HG03565 (cell line): Measurements from ENCODE around the gene GRM4.

Experiments used
- ATAC-seq: cut with Tn5 transposase; IDR thresholded peaks from one replicate; pipeline ENCODE4 v1.9.1; 2021; ENCODE audit warnings: mild to moderate bottlenecking, moderate library complexity; ENCODE audit not compliant: unreplicated experiment

GRM4 gene

DNA sequence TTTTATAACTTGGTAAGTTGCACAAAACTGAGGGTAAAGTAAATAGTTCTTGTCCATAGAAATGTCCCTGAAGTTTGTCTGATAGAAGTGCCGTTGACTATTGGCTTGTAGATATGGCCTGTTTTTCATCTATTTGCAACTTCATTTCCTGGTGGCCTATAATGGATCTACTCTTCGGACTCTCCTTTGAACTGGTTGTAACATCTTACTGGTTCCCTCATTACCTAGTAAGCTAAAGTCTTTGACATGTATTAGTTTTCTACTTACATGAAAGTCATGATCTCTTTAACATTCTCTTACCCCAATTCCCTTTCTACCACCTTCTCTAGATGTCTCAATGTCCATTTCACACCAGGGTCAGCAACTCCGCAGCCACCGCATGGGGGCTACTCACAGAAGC lies 146.3 kb downstream of the GRM4 start:
- no peak for ATAC-seq

DNA sequence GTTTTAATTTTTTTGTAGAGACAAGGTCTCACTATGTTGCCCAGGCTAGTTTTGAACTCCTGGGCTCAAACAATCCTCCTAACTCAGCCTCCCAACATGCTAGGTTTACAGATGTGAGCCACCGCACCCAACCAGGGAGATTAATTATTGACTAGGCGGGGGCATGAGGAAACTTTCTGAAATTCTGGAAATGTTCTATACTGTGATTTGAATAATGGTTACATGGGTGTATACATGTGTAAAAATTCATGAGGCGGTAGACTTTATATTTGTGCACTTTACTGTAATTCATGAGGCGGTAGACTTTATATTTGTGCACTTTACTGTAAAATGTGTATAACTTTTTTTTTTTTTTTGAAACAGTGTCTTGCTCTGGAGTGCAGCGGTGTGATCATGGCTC lies 147.2 kb downstream of the GRM4 start:
- no peak for ATAC-seq

DNA sequence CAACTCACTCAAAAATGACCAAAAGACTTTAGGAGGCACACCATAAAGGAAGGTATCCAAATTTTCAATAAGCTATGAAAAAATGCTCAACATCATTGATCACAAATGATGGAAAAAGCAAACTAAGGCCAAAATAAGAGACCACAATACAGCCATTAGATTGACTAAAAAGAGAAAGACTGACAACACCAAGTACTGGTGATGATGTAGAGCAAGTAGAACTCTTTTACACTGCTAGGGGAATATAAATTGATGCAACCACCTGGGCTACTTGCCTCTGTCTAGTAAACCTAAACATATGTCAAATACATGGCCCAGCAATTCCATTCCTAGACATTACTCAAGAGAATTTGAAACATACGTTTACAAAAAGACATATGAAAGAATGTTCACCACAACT lies 148.6 kb downstream of the GRM4 start:
- ATAC-seq, result no peak

- no peak for ATAC-seq
Observed at GRCh38 chr6:33996120-33996475, 149.8 kb downstream of the GRM4 start.

- no peak for ATAC-seq
Observed at GRCh38 chr6:33995309-33996119, 150.4 kb downstream of the GRM4 start.

DNA sequence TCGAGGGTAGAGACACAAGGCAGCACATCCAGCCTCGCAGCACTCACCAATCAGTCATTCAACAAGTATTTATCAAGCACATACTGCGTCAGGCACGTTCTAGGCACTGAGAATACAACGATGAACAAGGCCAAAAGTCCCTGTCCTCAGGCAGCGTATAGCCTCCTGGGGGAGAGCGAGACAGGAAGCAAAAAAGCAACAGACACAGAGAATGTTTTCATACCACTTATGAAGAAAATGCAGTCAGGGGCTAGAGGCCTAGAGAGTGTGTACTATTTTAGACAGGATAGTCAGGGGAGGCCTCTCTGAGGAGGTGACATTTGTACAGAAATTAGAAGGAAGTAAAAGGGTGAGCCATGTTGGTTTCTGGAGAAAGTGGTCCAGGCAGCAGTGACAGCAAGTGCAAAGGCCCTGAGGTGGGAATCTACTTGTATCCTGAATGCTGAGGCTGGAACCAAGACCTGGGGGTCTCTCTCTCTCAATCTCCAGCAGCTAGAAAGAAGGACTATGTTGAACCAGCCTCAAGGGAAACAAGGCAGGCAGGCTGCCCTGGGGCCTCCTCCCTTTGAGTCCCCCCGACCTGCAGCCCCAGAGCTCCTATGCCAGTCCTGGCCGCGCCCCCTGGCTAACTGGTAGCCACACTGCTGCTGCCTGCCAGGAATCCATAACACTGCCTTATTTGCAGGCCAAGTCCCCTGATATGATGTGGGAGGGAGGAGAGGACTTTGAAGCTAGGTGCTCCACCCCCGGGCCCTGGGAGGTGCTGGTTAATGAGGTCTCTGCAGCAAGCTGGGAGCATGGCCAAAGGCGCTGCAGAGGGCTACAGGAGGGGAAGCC lies 151.2 kb downstream of the GRM4 start:
- no peak for ATAC-seq

DNA sequence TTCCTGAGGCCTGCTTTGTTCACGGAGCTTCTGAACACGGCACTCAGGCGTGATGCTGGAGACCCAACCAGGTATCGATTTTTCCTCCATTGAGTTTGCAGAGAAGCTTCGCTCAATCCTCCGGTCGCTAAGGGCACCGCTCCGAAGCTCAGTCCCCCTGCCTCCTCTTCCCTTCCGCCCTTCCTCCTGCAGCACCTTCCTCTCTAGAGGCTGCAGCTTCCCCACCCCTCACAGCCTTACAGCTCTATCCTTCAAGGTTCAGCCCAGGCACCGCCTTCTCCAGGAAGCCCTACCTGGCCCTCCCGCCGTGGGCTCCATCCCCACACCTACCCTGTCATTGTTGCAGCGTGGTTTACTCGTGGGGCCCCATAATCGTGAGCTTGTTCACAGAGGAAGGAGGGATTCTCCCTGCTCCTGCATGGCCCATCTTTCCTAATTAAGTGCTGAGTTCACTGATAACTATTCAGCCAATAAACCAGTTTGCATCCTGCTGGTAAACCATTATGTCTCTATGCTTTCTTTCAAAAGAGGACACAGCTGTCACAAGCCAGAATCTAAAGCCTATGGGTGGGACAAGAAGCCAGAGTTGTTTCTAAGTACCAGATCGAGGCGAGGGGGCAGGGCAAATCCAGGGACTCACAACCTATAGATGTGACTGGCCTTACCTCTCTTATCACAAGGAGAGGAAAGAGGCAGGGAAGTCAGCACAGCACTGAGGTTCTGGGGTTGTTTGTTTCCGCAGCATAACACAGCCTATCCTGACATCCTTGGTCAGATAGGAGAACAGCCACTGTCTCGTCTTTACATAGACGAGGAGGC lies 152.0 kb downstream of the GRM4 start:
- ATAC-seq, result no peak

DNA sequence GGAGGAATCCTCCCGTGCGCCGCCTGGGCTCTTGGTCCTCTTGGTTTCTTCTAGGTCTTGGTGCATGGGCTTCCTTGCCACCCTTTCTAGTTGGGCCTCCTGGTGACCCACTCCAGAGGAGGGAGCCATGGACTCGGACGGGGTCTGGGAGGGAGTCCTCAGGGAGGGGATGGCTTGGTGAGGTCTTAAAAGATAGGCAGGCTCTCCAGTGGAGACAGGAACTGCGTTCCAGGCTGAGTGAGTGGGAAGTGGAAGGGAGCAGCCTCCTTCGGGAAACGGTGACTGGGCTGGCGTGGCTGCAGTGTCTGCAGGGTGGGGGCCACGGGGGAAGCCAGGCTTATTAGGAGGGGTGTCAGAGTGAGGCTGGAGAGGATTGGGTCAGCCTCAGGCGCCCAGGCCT lies 152.8 kb downstream of the GRM4 start:
- ATAC-seq, result no peak

DNA sequence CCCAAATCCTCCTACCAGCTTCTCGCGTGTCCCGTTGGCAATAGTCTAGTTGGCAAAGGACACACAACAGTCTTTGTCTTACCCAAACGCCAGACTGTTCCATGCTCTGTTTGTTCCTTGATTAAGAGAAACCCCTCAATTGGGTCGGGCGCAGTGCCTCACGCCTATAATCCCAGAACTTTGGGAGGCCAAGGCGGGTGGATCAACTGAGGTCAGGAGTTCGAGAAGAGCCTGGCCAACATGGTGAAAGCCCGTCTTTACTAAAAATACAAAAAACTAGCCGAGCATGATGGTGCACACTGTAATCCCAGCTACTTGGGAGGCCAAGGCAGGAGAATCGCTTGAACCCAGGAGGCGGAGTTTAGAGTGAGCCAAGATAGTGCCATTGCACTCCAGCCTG lies 153.7 kb downstream of the GRM4 start:
- ATAC-seq, result no peak

GRCh38 chr6:33991610-33992009 lies 154.3 kb downstream of the GRM4 start:
- no peak for ATAC-seq

GRCh38 chr6:33990061-33990541 lies 155.8 kb downstream of the GRM4 start:
- no peak for ATAC-seq

DNA sequence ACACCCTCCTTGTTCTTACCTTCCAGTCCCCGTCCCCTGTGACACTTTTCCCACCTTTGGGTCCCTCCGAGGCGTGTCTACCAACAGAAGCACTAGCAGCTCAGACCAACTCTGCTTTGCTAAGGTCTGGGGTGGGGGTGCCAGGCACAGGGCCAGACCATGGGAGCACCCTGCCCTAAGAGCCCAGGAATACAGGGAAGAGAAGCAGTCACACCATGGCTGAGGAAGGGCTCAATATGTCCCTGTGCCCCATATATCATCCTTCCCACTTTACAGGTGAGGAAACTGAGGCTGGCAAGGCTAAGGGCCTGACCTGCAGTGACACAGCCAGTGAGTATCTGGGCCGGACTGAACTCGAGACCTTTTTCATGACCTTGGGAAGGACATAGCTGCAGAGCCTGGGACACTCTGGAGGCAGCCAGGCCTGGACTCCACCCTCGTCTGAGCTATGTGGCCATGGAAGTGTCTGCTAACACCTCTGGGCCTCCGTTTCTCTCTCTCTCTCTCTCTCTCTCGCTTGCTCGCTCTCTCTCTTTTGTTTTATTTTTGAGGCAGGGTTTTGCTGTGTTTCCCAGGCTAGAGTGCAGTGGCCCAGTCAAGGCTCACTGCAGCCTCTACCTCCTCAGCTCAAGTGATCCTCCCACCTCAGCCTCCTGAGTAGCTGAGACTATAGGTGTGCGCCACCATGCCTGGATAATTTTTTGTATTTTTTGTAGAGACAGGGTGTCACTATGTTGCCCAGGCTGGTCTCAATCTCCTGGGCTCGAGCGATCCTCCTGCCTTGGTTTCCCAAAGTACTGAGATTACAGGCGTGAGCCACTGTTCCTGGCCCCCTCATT lies 156.7 kb downstream of the GRM4 start:
- ATAC-seq, result no peak

GRCh38 chr6:33988121-33989015 lies 157.5 kb downstream of the GRM4 start:
- ATAC-seq, result no peak

DNA sequence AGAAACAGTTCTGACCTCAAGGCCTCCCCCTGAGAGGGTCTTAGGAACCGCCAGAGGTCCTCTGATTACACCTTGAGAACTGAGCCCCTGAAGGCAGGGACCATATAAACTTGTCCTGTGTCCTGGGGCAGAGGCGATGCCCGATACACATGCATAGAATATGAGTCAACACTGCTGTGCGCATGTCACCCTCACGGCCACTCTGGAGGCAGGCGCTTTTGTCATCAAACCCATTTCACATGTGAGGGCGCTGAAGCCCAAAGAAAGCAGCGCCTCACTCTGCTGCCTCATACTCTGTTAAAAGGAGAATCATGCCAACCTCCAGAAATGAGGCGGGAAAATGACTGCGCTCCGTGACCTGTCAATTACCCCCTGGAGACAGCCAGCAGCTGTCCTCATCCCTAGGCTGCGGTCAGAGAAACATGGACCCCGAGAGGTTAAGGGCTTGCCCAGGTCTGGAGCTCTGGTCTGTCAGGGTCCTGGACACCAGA lies 158.3 kb downstream of the GRM4 start:
- no peak for ATAC-seq

GRCh38 chr6:33985947-33986346 lies 159.9 kb downstream of the GRM4 start:
- no peak for ATAC-seq

- no peak for ATAC-seq
Observed at GRCh38 chr6:33985313-33985751, 160.6 kb downstream of the GRM4 start.

DNA sequence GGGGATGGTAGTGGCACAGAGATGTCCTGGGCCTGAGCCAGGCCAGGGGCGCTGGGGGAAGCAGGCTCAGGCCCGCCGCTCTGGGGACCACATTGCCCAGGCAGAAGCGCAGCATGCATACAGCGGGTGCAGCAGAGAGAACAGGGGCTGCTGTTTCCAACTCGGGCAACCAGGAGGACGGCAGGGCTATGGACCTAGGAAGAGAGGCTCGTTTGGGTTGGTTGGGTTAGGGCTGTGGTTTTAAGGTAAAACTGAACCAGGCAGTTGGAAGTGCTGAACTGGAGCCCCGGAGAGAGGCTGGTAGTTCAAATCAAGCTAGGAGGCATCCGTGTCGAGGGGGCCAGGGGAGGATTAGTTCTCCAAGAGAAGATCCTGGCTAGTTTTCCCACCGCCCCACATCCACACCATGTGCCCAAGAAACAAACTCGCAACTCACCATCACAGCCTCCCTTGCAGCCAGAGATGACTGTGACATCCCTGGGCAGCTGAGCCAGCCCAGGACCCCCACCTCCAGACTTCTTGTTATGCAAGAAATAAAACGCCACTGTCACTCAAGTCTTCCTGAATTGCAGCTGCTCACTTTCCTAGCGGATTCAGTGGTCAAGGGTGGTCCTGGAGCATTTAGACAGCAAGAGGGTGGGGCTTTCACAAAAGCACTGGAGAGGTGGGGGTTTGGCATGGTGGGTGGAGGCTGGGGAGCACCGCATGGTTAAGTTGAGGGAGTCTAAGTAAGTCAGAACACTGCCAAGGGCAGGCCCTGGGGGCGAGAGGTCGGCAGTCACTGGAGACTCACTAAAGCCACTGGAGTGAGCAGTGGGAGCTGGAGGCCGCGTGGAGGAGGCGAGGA lies 161.2 kb downstream of the GRM4 start:
- ATAC-seq, result no peak
